GM23248 (cell line): ENCODE measurements around the gene DUSP15.

Experiments used
- EZH2 ChIP-seq: fragments of 200-600 bp; sonication (generic); IDR thresholded peaks from 2 replicates; pipeline ENCODE4 v1.6.1; 2018; ENCODE audit warnings: antibody characterized with exemption, mild to moderate bottlenecking; ENCODE audit not compliant: insufficient read depth, poor library complexity, severe bottlenecking
- EZH2phosphoT487 ChIP-seq: fragments of 200-600 bp; sonication (generic); IDR thresholded peaks from 2 replicates; pipeline ENCODE4 v1.6.1; 2018; ENCODE audit warnings: antibody characterized with exemption, moderate library complexity, mild to moderate bottlenecking, low read depth; ENCODE audit not compliant: insufficient read depth

- TF ChIP-seq EZH2phosphoT487 (no peak), EZH2 (no peak)
Observed at GRCh38 chr20:31916708-31917107, 46.4 kb upstream of the DUSP15 start.
